SK-N-SH (cell line): ENCODE data around the gene AP3S2. TPM values are rescaled to one million over a fixed set of nuclear protein-coding genes. Genes with fewer than 3 reads are reported as not detected.

Source experiments
- CTCF ChIA-PET: fragments of 300-600, 350-600 bp; formaldehyde crosslinking; extraction: SDS; loops from one replicate; lab custom pipeline; 2021; lab: Yijun Ruan, JAX
- POLR2A ChIA-PET: fragments of 350-600 bp; sonication (Branson Sonifier 250); formaldehyde crosslinking; extraction: SDS; loops from one replicate; lab custom pipeline; 2020; ENCODE audit warnings: antibody characterized with exemption, inconsistent platforms; lab: Yijun Ruan, JAX
- DNase-seq: peaks from one replicate; pipeline ENCODE4 v3.0.0; 2012
- H2AFZ ChIP-seq: fragments of 200-600 bp; sonication (generic); 2 replicates; pipeline ENCODE4 v1.8.1; 2016; ENCODE audit warnings: antibody characterized with exemption, mild to moderate bottlenecking, low read depth
- H3F3A ChIP-seq: fragments of 200-600 bp; sonication (generic); replicated peaks from 2 replicates; pipeline ENCODE3; 2016; ENCODE audit warnings: antibody characterized with exemption, mild to moderate bottlenecking; ENCODE audit not compliant: insufficient read depth
- H3K27ac ChIP-seq, 2 experiments: fragments of 200-500 bp in 1 of 2; fragments of 200-600 bp in 1 of 2; sonication (Bioruptor generic) in 1 of 2; sonication (generic), shearing (Covaris generic) in 1 of 2; 2 replicates each; pipeline versions ENCODE4 v1.5.1 to v1.6.1; 2014 to 2016; ENCODE audit warnings: low read depth in 2 of 2, inconsistent platforms in 1 of 2, low read length in 1 of 2, mild to moderate bottlenecking in 1 of 2, mixed read lengths in 1 of 2
- H3K27me3 ChIP-seq: fragments of 200-600 bp; sonication (generic), shearing (Covaris generic); 2 replicates; pipeline ENCODE4 v1.6.1; 2016; ENCODE audit warnings: mixed run types; ENCODE audit not compliant: insufficient read depth
- H3K36me3 ChIP-seq, 2 experiments: fragments of 200-500 bp in 1 of 2; fragments of 200-600 bp in 1 of 2; sonication (Bioruptor generic) in 1 of 2; sonication (generic) in 1 of 2; replicated peaks in 1 of 2; 2 replicates each; pipeline versions ENCODE3 to v1.5.1; 2014 to 2016; ENCODE audit warnings: low read length in 1 of 2, mild to moderate bottlenecking in 1 of 2; ENCODE audit not compliant: insufficient read depth in 2 of 2, control insufficient read depth in 1 of 2
- H3K4me1 ChIP-seq, 2 experiments: fragments of 200-500 bp in 1 of 2; fragments of 200-600 bp in 1 of 2; sonication (Bioruptor generic) in 1 of 2; sonication (generic), shearing (Covaris generic) in 1 of 2; 2 replicates each; pipeline versions ENCODE4 v1.5.1 to v1.6.1; 2014 to 2016; ENCODE audit warnings: low read depth in 1 of 2, low read length in 1 of 2, mixed run types in 1 of 2; ENCODE audit not compliant: insufficient read depth in 2 of 2, control insufficient read depth in 1 of 2
- H3K4me2 ChIP-seq: fragments of 200-600 bp; sonication (generic), shearing (Covaris generic); 2 replicates; pipeline ENCODE4 v1.6.1; 2017; ENCODE audit warnings: mixed run types
- H3K4me3 ChIP-seq, 2 experiments: fragments of 200-500 bp in 1 of 2; fragments of 200-600 bp in 1 of 2; sonication (Bioruptor generic) in 1 of 2; sonication (generic), shearing (Covaris generic) in 1 of 2; 2 replicates each; pipeline versions ENCODE4 v1.5.1 to v1.8.1; 2014 to 2016; ENCODE audit warnings: low read depth in 2 of 2, inconsistent platforms in 1 of 2, low read length in 1 of 2, mild to moderate bottlenecking in 1 of 2, mixed read lengths in 1 of 2, moderate library complexity in 1 of 2
- H3K79me2 ChIP-seq: fragments of 200-600 bp; sonication (generic); 2 replicates; pipeline ENCODE4 v1.8.1; 2017; ENCODE audit warnings: mild to moderate bottlenecking; ENCODE audit not compliant: insufficient read depth
- H3K9ac ChIP-seq: fragments of 200-600 bp; sonication (generic); 2 replicates; pipeline ENCODE4 v1.6.1; 2017; ENCODE audit warnings: mixed run types
- H3K9me2 ChIP-seq: fragments of 200-600 bp; sonication (generic); 2 replicates; pipeline ENCODE4 v1.6.1; 2017; ENCODE audit warnings: mixed run types
- H3K9me3 ChIP-seq: fragments of 200-600 bp; sonication (generic); 2 replicates; pipeline ENCODE4 v1.6.1; 2017; ENCODE audit warnings: mixed run types, mild to moderate bottlenecking, moderate library complexity
- H4K20me1 ChIP-seq: fragments of 200-600 bp; sonication (generic); 2 replicates; pipeline ENCODE4 v1.6.1; 2017; ENCODE audit warnings: mild to moderate bottlenecking, mixed run types; ENCODE audit not compliant: insufficient read depth
- CHD2 ChIP-seq: fragments of 150-350 bp; IDR thresholded peaks from 2 replicates; pipeline ENCODE4 v1.6.1; 2018; ENCODE audit warnings: low read length; ENCODE audit not compliant: partially characterized antibody
- CTCF ChIP-seq: fragments of 200-600 bp; sonication (generic); IDR thresholded peaks from 2 replicates; pipeline ENCODE4 v1.6.1; 2017; ENCODE audit warnings: antibody characterized with exemption, mild to moderate bottlenecking, moderate library complexity
- ELF1 ChIP-seq: IDR thresholded peaks from 2 replicates; pipeline ENCODE4 v1.4.0; 2012
- EP300 ChIP-seq, 2 experiments: IDR thresholded peaks; 2 replicates each; pipeline versions ENCODE4 v1.4.0 to v1.6.1; 2012; ENCODE audit warnings: borderline replicate concordance in 1 of 2, low read depth in 1 of 2, low read length in 1 of 2
- FOSL2 ChIP-seq: IDR thresholded peaks from 2 replicates; pipeline ENCODE4 v1.4.0; 2012; ENCODE audit warnings: low read depth, mild to moderate bottlenecking, moderate library complexity, borderline replicate concordance
- GABPA ChIP-seq: IDR thresholded peaks from 2 replicates; pipeline ENCODE4 v1.4.0; 2012; ENCODE audit warnings: low read depth, mild to moderate bottlenecking
- GATA2 ChIP-seq: sonication (generic); formaldehyde crosslinking; IDR thresholded peaks from 2 replicates; pipeline ENCODE4 v1.5.0; 2020; ENCODE audit warnings: mild to moderate bottlenecking, missing genetic modification reagents
- JUND ChIP-seq: IDR thresholded peaks from 2 replicates; pipeline ENCODE4 v1.4.0; 2012
- MEF2A ChIP-seq: IDR thresholded peaks from 2 replicates; pipeline ENCODE4 v1.4.0; 2012; ENCODE audit warnings: low read depth, borderline replicate concordance
- MXI1 ChIP-seq: IDR thresholded peaks from 2 replicates; pipeline ENCODE4 v1.6.1; 2012; ENCODE audit warnings: mild to moderate bottlenecking, low read depth, low read length, improper control_type of control experiment
- NFIC ChIP-seq: IDR thresholded peaks from 2 replicates; pipeline ENCODE4 v1.4.0; 2012; ENCODE audit warnings: borderline replicate concordance
- NRF1 ChIP-seq: IDR thresholded peaks from 2 replicates; pipeline ENCODE4 v1.6.1; 2012; ENCODE audit warnings: low read depth, mild to moderate bottlenecking, low read length
- RAD21 ChIP-seq: IDR thresholded peaks from 2 replicates; pipeline ENCODE4 v1.6.1; 2012; ENCODE audit warnings: mild to moderate bottlenecking, low read length
- REST ChIP-seq: IDR thresholded peaks from 2 replicates; pipeline ENCODE4 v1.6.1; 2012; ENCODE audit warnings: mild to moderate bottlenecking, low read depth, low read length, moderate library complexity
- RXRA ChIP-seq: IDR thresholded peaks from 2 replicates; pipeline ENCODE4 v1.4.0; 2012; ENCODE audit warnings: low read depth, mild to moderate bottlenecking, borderline replicate concordance
- SMC3 ChIP-seq: IDR thresholded peaks from 2 replicates; pipeline ENCODE4 v1.6.1; 2012; ENCODE audit warnings: low read depth, low read length, improper control_type of control experiment
- TCF12 ChIP-seq: IDR thresholded peaks from 2 replicates; pipeline ENCODE4 v1.4.0; 2012
- TEAD4 ChIP-seq: IDR thresholded peaks from 2 replicates; pipeline ENCODE4 v1.4.0; 2012; ENCODE audit warnings: mild to moderate bottlenecking, borderline replicate concordance; ENCODE audit not compliant: insufficient read depth
- USF2 ChIP-seq: fragments of 150-350 bp; IDR thresholded peaks from 2 replicates; pipeline ENCODE4 v1.6.1; 2017; ENCODE audit warnings: antibody characterized with exemption, low read length, low read depth, borderline replicate concordance
- WGBS: methylation state at CpG from one replicate; pipeline ENCODE4 v1.1.6; 2017; ENCODE audit warnings: low lambda C conversion rate; 5-methylcytosine and 5-hydroxymethylcytosine counted together
- polyA plus RNA-seq, 3 experiments: library from polyadenylated mRNA; depleted of rRNA; stranded (reverse); fragments of >200 nt; gene quantifications; 2 replicates each; pipeline ENCODE4 v1.2.3, GENCODE V29; 2012
- TF ChIP-seq, protein P1 (sequence below): IDR thresholded peaks from 2 replicates; pipeline ENCODE4 v1.4.0; 2012; ENCODE audit warnings: low read depth
- TF ChIP-seq, protein P2 (sequence below): IDR thresholded peaks from 2 replicates; pipeline ENCODE4 v1.4.0; 2012; ENCODE audit warnings: low read depth, borderline replicate concordance

The AP3S2 gene
- polyA plus RNA-seq, 1 of the 3 experiments (the other 2 are of a cell fraction), result 11.9 TPM

GRCh38 chr15:89893027-89893426 lies 767 bp downstream of the AP3S2 start (continued):
- TF ChIP-seq NFIC, result no peak
- TF ChIP-seq NRF1, result no peak
- no peak for TF ChIP-seq GATA2
- no peak for TF ChIP-seq USF2
- TF ChIP-seq CHD2, result no peak
- TF ChIP-seq, protein P1, sequence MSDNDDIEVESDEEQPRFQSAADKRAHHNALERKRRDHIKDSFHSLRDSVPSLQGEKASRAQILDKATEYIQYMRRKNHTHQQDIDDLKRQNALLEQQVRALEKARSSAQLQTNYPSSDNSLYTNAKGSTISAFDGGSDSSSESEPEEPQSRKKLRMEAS, result no peak
- TF ChIP-seq EP300 (IDR thresholded peaks at IDR 0.05; ENCODE audit: borderline replicate concordance in 1 of 2, low read depth in 1 of 2, low read length in 1 of 2), result no peak

DNA sequence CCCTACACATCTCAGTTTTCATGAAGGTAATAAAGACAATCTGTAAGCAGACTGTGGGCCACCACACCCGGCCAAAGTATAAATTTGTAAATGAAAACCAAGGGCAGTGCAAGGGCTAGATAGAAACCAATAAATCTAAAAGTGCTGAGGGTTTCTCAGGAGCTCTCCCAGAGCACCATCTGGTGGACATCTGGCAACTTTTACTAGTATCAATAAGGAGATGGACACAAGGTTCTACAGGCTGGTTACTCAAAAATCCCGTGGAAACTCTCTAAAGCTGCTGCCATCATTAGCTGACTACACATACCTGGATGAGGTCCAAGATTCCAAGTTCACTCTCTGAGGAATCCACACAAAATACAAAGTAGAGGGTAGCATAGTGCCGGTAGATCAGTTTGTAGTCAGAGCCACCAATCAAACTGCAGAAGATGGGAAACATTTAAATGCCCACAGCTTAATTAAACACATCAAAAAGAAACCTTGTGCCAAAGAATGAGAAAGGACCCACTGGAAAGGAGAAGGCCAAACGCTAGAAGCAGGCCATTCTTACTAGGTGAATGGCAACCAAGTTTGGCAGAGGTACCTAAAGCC lies 5.5 kb downstream of the AP3S2 start:
- TF ChIP-seq EP300 (IDR thresholded peaks at IDR 0.05; ENCODE audit: borderline replicate concordance in 1 of 2, low read depth in 1 of 2, low read length in 1 of 2), result no peak
- TF ChIP-seq RAD21, result peak; percentile 59
- no peak for TF ChIP-seq FOSL2
- no peak for TF ChIP-seq MXI1
- no peak for TF ChIP-seq NRF1
- no peak for TF ChIP-seq MEF2A
- TF ChIP-seq JUND, result no peak
- TF ChIP-seq SMC3, result peak; percentile 45
- no peak for TF ChIP-seq GABPA
- no peak for TF ChIP-seq CHD2
- TF ChIP-seq, protein P2, sequence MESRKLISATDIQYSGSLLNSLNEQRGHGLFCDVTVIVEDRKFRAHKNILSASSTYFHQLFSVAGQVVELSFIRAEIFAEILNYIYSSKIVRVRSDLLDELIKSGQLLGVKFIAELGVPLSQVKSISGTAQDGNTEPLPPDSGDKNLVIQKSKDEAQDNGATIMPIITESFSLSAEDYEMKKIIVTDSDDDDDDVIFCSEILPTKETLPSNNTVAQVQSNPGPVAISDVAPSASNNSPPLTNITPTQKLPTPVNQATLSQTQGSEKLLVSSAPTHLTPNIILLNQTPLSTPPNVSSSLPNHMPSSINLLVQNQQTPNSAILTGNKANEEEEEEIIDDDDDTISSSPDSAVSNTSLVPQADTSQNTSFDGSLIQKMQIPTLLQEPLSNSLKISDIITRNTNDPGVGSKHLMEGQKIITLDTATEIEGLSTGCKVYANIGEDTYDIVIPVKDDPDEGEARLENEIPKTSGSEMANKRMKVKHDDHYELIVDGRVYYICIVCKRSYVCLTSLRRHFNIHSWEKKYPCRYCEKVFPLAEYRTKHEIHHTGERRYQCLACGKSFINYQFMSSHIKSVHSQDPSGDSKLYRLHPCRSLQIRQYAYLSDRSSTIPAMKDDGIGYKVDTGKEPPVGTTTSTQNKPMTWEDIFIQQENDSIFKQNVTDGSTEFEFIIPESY, result no peak
- peak; percentile 67 for TF ChIP-seq CTCF
- no peak for TF ChIP-seq ELF1
- no peak for TF ChIP-seq TEAD4
- peak; percentile 18; the same call in 1 of the 2 replicates for TF ChIP-seq TCF12
- TF ChIP-seq USF2, result no peak
- TF ChIP-seq REST, result no peak
- no peak for TF ChIP-seq RXRA
- Histone ChIP-seq H3F3A (peaks cover 16% of the 10 kb centered on the region), H4K20me1 (no peaks in the 10 kb centered on the region), H3K9me2 (no peaks in the 10 kb centered on the region), H2AFZ (no peak overlapping the region), H3K9ac (no peak overlapping the region), H3K4me2 (no peak overlapping the region), H3K27me3 (no peaks in the 10 kb centered on the region), H3K4me3 (no peak overlapping the region), H3K4me1 (peaks cover 0 to 2% of the 10 kb centered on the region in 2 experiments; a peak in 1 of 4 replicates), H3K79me2 (peaks cover 40% of the 10 kb centered on the region), H3K9me3 (no peaks in the 10 kb centered on the region), H3K36me3 (peaks cover 18 to 47% of the 10 kb centered on the region in 2 experiments), H3K27ac (no peak overlapping the region)
- ChIA-PET POLR2A (no interaction called here), CTCF (interaction anchor here (0.7 to 7.4 kb wide), 13 partner anchors 10 to 242 kb away, joined by 3 to 58 read pairs (median 4); partner anchors contain the start of gene MESP1)
- DNase-seq, result no peak
- 53% methylated on average over 4 of the region's 4 CpGs for WGBS
